Measurements from ENCODE around the gene B3GALT6.

The B3GALT6 gene

DNA sequence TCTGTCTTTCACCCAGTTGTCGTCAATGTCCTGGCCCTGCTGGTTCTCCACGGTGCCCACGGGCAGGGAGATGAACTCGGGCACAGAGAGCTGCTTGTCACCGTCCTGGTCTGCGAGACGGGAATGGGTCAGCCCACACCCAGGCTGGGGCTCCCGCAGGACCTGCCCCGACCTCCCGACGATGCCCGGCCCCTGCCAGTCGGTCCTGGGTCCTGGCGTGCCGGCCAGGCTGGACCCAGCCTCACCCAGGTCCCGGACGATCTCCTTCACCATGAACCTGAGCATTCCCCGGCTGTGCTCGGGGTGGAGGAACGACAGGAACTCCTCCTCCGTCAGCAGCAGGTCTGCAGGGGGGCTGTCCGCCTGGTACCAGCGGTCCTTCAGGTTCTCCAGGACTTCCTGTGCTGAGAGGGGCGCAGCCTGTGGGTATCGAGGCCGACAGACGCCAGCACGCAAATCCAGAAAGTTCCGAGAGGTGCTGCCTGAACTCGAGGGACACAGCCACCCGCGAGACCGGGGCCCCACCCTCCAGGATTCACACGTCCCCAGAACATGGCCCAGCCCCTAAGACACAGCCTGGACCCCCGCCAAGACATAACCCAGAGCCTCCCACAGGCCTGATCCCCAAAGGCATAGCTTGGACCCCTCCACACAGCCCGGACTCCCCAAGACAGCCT, 13.4 kb upstream of the B3GALT6 start:
- no peak for TF ChIP-seq ZFX (IDR thresholded peaks at IDR 0.05; ENCODE audit: borderline replicate concordance)
- TF ChIP-seq, protein P1, sequence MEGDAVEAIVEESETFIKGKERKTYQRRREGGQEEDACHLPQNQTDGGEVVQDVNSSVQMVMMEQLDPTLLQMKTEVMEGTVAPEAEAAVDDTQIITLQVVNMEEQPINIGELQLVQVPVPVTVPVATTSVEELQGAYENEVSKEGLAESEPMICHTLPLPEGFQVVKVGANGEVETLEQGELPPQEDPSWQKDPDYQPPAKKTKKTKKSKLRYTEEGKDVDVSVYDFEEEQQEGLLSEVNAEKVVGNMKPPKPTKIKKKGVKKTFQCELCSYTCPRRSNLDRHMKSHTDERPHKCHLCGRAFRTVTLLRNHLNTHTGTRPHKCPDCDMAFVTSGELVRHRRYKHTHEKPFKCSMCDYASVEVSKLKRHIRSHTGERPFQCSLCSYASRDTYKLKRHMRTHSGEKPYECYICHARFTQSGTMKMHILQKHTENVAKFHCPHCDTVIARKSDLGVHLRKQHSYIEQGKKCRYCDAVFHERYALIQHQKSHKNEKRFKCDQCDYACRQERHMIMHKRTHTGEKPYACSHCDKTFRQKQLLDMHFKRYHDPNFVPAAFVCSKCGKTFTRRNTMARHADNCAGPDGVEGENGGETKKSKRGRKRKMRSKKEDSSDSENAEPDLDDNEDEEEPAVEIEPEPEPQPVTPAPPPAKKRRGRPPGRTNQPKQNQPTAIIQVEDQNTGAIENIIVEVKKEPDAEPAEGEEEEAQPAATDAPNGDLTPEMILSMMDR (IDR thresholded peaks at IDR 0.05): no peak
- H3K27ac ChIP-seq: no peak overlapping the region

DNA sequence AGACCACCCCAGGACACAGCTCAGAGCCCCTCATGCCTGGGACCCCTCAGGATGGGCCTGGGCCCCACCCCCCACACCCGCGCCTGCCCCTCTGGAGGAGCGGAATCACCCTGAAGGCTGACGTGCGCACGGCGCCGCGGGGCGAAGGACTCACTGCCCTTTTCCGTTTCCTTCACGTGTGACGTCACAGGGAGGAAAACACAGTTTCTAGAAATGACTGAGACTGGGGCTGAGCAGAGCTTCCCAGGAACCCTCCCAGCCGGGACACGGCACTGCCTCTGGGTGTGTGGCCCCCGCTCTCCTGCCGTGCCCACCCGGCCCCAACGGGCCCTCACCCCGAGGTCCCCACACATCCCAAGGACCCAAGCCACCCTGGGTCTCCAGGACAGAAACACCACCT, 12.7 kb upstream of the B3GALT6 start:
- no peak overlapping the region for H3K27ac ChIP-seq
- TF ChIP-seq, protein P1 (IDR thresholded peaks at IDR 0.05): no peak

DNA sequence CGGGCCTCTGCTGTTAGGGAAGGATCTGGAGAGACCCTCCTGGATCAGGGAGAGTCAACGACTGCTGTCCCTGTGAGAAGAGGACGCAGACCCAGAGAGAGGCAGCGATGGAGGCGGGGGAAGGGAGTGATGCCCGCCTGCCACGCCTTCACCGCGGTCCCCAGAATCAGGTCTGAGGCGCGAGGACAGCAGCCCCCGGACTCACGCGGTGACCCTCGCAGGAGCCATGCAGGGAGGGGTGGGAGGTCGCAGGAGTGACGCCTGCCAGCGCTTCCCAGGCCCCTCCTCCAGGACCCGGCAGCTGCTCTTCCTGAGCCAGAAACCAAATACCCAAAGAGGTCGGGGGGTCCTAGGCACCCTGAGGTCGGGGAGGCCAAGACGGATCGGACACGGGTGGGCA, 11.8 kb upstream of the B3GALT6 start:
- TF ChIP-seq ZFX (IDR thresholded peaks at IDR 0.05; ENCODE audit: borderline replicate concordance): no peak
- TF ChIP-seq, protein P1 (IDR thresholded peaks at IDR 0.05): no peak

DNA sequence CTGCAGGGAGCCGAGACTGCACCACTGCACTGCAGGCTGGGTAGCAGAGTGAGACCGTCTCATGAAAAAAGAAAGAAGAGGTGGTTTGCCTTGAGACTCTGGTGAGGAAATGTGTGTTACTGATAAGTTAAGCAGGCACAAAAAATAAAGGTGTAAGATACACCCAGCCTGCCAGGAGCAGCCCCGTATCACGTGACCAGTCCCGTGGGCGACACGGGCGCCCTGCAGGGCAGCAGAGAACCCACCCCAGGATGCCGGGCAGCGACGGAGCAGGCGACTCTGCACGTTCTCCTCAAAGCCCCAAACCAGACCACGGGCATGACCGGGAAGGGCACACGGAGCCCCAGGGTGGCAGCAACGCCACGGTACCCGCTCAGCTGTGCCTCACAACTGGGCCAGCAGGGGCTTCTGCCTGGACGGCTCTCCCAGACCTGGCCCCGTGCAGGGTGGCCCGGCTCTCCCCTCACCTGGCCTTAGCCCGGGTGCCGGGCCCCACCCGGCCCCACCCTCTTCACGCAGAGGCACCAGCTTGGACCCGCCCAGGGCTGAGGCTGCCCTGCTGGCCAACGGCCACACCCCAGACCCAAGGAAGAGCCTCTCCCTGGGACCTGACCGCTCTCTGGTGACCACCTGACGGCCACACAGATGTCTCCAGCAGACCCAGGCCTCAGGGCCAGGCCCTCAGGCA, 10.0 kb upstream of the B3GALT6 start:
- H3K27ac ChIP-seq: no peak overlapping the region
- no peak for TF ChIP-seq ZFX (IDR thresholded peaks at IDR 0.05; ENCODE audit: borderline replicate concordance)
- TF ChIP-seq, protein P1 (IDR thresholded peaks at IDR 0.05): no peak

More for the DNA sequence above, 11.8 kb upstream of the B3GALT6 start:
- H3K27ac ChIP-seq: no peak overlapping the region

DNA sequence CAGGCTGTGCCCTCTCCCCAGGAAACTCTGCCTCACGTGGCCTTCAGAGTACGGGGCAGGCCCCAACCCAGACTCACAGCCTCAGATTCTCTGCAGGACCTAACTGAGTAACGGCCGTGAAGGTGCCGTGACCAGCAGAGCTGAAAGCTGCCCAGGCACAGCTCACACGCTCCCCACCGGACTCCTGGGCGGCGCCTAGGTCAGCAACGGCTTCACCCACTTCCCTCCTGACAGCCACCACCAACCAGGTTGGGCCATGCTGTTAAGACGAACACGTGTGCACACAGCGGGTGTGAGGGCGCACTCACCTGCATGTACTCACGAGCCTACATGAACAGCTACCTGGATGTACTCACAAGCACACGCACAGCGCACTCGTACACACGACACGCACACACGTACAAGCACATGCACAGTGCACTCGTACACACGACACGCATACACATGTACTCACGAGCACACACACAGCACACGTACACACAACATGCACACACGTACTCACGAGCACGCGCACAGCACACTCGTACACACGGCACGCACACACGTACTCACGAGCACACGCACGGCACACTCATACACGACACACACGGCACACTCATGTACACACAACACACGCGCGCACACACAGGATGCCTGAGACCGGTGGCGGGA, 9.3 kb upstream of the B3GALT6 start:
- no peak overlapping the region for H3K27ac ChIP-seq
- TF ChIP-seq ZFX (IDR thresholded peaks at IDR 0.05; ENCODE audit: borderline replicate concordance): no peak
- TF ChIP-seq, protein P1 (IDR thresholded peaks at IDR 0.05): no peak

DNA sequence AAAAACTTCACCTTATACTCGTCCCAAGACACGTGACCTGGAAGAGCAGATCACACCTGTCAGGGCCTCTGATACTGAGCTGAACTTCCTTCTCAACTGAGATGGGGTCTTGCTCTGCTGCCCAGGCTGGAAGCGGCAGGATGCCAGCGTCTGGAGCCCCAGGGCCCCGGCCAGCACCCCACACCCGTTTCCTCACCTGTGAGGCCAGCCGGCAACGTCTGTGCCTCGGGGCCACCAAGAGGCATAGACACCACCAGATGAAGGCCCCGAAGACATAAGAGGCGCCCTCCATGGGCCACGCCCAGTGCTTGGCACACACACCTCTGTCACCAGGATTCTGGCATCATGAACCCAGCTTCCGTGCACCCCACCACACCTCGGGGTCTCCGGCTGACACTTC, 8.7 kb upstream of the B3GALT6 start:
- TF ChIP-seq, protein P1 (IDR thresholded peaks at IDR 0.05): no peak
- TF ChIP-seq ZFX (IDR thresholded peaks at IDR 0.05; ENCODE audit: borderline replicate concordance): no peak
- H3K27ac ChIP-seq: no peak overlapping the region

DNA sequence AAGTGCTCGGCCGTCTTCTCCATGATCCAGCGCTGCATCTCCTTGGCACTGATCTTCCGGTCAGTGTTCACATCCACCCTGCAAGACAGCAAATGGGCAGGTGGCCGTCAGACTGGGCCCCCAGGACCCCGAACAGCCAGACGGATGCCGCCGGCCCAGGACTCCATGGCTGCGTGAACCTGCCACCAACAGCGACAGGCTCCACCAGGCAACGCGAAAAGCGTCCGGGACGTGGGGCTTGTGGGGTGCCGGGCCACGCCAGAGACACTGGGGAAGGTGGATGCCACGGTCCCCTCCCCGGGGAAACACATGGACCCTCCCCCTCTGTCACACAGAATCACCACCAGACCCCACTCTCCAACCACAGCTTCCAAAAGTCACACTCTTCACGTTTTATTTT, 8.1 kb upstream of the B3GALT6 start:
- no peak for TF ChIP-seq ZFX (IDR thresholded peaks at IDR 0.05; ENCODE audit: borderline replicate concordance)
- TF ChIP-seq, protein P1 (IDR thresholded peaks at IDR 0.05): no peak
- H3K27ac ChIP-seq: no peak overlapping the region

Data from 22Rv1 (cell line).